Activated T-cell treated with anti-CD3 and anti-CD28 coated beads, Interleukin-2, amount 50 U/mL, for 4 hours (primary cell): Measurements from ENCODE around the gene GABRQ. TPM values are rescaled to one million over a fixed set of nuclear protein-coding genes. Genes with fewer than 3 reads are reported as not detected.
"Not testable (repeated sequence)": the region's sequence is repeated elsewhere in the genome, so short reads cannot be mapped to it uniquely, and the experiment has no call there.

Experiments
- ATAC-seq, 2 donors: fragments of 200-7000 bp; cut with Tn5 transposase; one replicate each; pipeline ENCODE4 v1.10.0; 2021
- DNase-seq: peaks from one replicate; pipeline ENCODE4 v3.0.0-alpha.2; 2020
- H3K27me3 Mint-ChIP-seq: one replicate; pipeline ENCODE4 v1.8.0; 2021; ENCODE audit warnings: low read depth, mixed read lengths
- H3K36me3 Mint-ChIP-seq: one replicate; pipeline ENCODE4 v1.8.0; 2022; ENCODE audit warnings: mixed read lengths; ENCODE audit not compliant: insufficient read depth
- H3K4me1 Mint-ChIP-seq: one replicate; pipeline ENCODE4 v1.8.0; 2021; ENCODE audit warnings: low read depth, mixed read lengths
- H3K4me3 Mint-ChIP-seq: one replicate; pipeline ENCODE4 v1.8.0; 2021; ENCODE audit warnings: mild to moderate bottlenecking, moderate library complexity, mixed read lengths
- H3K9me3 Mint-ChIP-seq: one replicate; pipeline ENCODE4 v1.8.0; 2021; ENCODE audit warnings: mixed read lengths
- total RNA-seq, 3 donors: library from RNA; stranded (reverse); gene quantifications; one replicate each; pipeline ENCODE4 v1.2.1, GENCODE V29; 2021

The GABRQ gene
- total RNA-seq, 3 donors from 2014 or later = not detected

GRCh38 chrX:152642931-152643564, 5.4 kb downstream of the GABRQ start:
- Mint-ChIP-seq H3K4me3 (no peak overlapping the region), H3K36me3 (no peaks in the 10 kb centered on the region), H3K27me3 (peaks cover 14% of the 10 kb centered on the region), H3K4me1 (no peaks in the 10 kb centered on the region), H3K9me3 (no peaks in the 10 kb centered on the region)
- ATAC-seq (no peak), DNase-seq (no peak)

- Mint-ChIP-seq H3K36me3 (no peaks in the 10 kb centered on the region), H3K9me3 (no peaks in the 10 kb centered on the region), H3K4me3 (no peak overlapping the region), H3K4me1 (no peaks in the 10 kb centered on the region), H3K27me3 (no peaks in the 10 kb centered on the region)
- no peak for ATAC-seq
- DNase-seq = no peak
Observed at GRCh38 chrX:152646961-152647360, 9.3 kb downstream of the GABRQ start.

- no peaks in the 10 kb centered on the region for H3K36me3 Mint-ChIP-seq
- no peak overlapping the region for H3K4me3 Mint-ChIP-seq
- no peaks in the 10 kb centered on the region for H3K4me1 Mint-ChIP-seq
- DNase-seq = no peak
- ATAC-seq = no peak
- no peaks in the 10 kb centered on the region for H3K9me3 Mint-ChIP-seq
- H3K27me3 Mint-ChIP-seq = no peaks in the 10 kb centered on the region
Observed at GRCh38 chrX:152647978-152648377, 10.3 kb downstream of the GABRQ start.

GRCh38 chrX:152652060-152652459, 14.4 kb downstream of the GABRQ start:
- Mint-ChIP-seq H3K4me1 (no peaks in the 10 kb centered on the region), H3K4me3 (no peak overlapping the region), H3K36me3 (no peaks in the 10 kb centered on the region), H3K9me3 (no peaks in the 10 kb centered on the region), H3K27me3 (peaks cover 11% of the 10 kb centered on the region)
- ATAC-seq (no peak), DNase-seq (no peak)

- H3K4me3 Mint-ChIP-seq = no peak overlapping the region
- DNase-seq (no peak), ATAC-seq (no peak)
- peaks cover 11% of the 10 kb centered on the region for H3K27me3 Mint-ChIP-seq
- no peaks in the 10 kb centered on the region for H3K4me1 Mint-ChIP-seq
- H3K36me3 Mint-ChIP-seq = no peaks in the 10 kb centered on the region
- H3K9me3 Mint-ChIP-seq = no peaks in the 10 kb centered on the region
Observed at GRCh38 chrX:152652467-152652866, 14.8 kb downstream of the GABRQ start.

GRCh38 chrX:152656087-152656486, 18.4 kb downstream of the GABRQ start:
- Mint-ChIP-seq H3K27me3 (peaks cover 11% of the 10 kb centered on the region), H3K4me1 (no peaks in the 10 kb centered on the region), H3K36me3 (no peaks in the 10 kb centered on the region), H3K9me3 (no peaks in the 10 kb centered on the region), H3K4me3 (no peak overlapping the region)
- DNase-seq = no peak
- no peak for ATAC-seq

- peaks cover 11% of the 10 kb centered on the region for H3K27me3 Mint-ChIP-seq
- no peak overlapping the region for H3K4me3 Mint-ChIP-seq
- H3K36me3 Mint-ChIP-seq = no peaks in the 10 kb centered on the region
- no peaks in the 10 kb centered on the region for H3K9me3 Mint-ChIP-seq
- ATAC-seq = no peak
- H3K4me1 Mint-ChIP-seq = no peaks in the 10 kb centered on the region
- no peak for DNase-seq
Observed at GRCh38 chrX:152656890-152657289, 19.2 kb downstream of the GABRQ start.

- no peak for ATAC-seq
- H3K4me1 Mint-ChIP-seq = no peaks in the 10 kb centered on the region
- DNase-seq = no peak
- peaks cover 11% of the 10 kb centered on the region for H3K27me3 Mint-ChIP-seq
- H3K9me3 Mint-ChIP-seq = no peaks in the 10 kb centered on the region
- no peak overlapping the region for H3K4me3 Mint-ChIP-seq
- no peaks in the 10 kb centered on the region for H3K36me3 Mint-ChIP-seq
Observed at GRCh38 chrX:152658302-152658701, 20.6 kb downstream of the GABRQ start.

- Mint-ChIP-seq H3K9me3 (peaks cover 3% of the 10 kb centered on the region), H3K36me3 (no peaks in the 10 kb centered on the region), H3K4me1 (no peaks in the 10 kb centered on the region), H3K27me3 (no peaks in the 10 kb centered on the region), H3K4me3 (no peak overlapping the region)
- ATAC-seq = no peak
- no peak for DNase-seq
Observed at GRCh38 chrX:152663086-152663485, 25.4 kb downstream of the GABRQ start.

GRCh38 chrX:152674135-152674534, 36.4 kb downstream of the GABRQ start:
- Mint-ChIP-seq H3K27me3 (peaks cover 3% of the 10 kb centered on the region), H3K4me3 (no peak overlapping the region), H3K9me3 (no peaks in the 10 kb centered on the region), H3K36me3 (no peaks in the 10 kb centered on the region), H3K4me1 (no peaks in the 10 kb centered on the region)
- no peak for ATAC-seq
- no peak for DNase-seq

GRCh38 chrX:152674652-152675051, 37.0 kb downstream of the GABRQ start:
- H3K4me1 Mint-ChIP-seq, ATAC-seq, DNase-seq, H3K27me3 Mint-ChIP-seq, H3K9me3 Mint-ChIP-seq, H3K4me3 Mint-ChIP-seq, H3K36me3 Mint-ChIP-seq: not testable (repeated sequence)

- ATAC-seq = peak in 1 of 2 donors; percentile 38
- not testable (repeated sequence) for DNase-seq, H3K27me3 Mint-ChIP-seq, H3K36me3 Mint-ChIP-seq, H3K4me3 Mint-ChIP-seq, H3K9me3 Mint-ChIP-seq, H3K4me1 Mint-ChIP-seq
Observed at GRCh38 chrX:152681012-152681411, 43.3 kb downstream of the GABRQ start.

GRCh38 chrX:152697952-152698931, 60.5 kb downstream of the GABRQ start, which contains the start of gene MAGEA3:
MAGEA3 (plus strand) TSS chrX:152698794; CDS start chrX:152700833, 2,039 bp downstream.
- H3K4me3 Mint-ChIP-seq, H3K36me3 Mint-ChIP-seq, ATAC-seq, H3K27me3 Mint-ChIP-seq, DNase-seq, H3K4me1 Mint-ChIP-seq, H3K9me3 Mint-ChIP-seq: not testable (repeated sequence)

GRCh38 chrX:152700390-152700789, 62.7 kb downstream of the GABRQ start:
- not testable (repeated sequence) for H3K36me3 Mint-ChIP-seq, DNase-seq, H3K27me3 Mint-ChIP-seq, ATAC-seq, H3K4me1 Mint-ChIP-seq, H3K9me3 Mint-ChIP-seq, H3K4me3 Mint-ChIP-seq

- ATAC-seq, H3K9me3 Mint-ChIP-seq, H3K4me1 Mint-ChIP-seq, H3K27me3 Mint-ChIP-seq, H3K4me3 Mint-ChIP-seq, DNase-seq, H3K36me3 Mint-ChIP-seq: not testable (repeated sequence)
Observed at GRCh38 chrX:152706500-152706899, 68.8 kb downstream of the GABRQ start.
